AML-193 (cell line): ENCODE results near the gene DDX10.

Experiments used
- DNase-seq, 2 experiments: peaks; one replicate each; lab custom pipeline; 2025; lab: John Stamatoyannopoulos, UW

Gene DDX10

GRCh38 chr11:108871867-108872266 lies 207.0 kb downstream of the DDX10 start:
- DNase-seq, result no peak

- DNase-seq, result no peak
These were observed 208.0 kb downstream of the DDX10 start for GRCh38 chr11:108872781-108873291.

- no peak for DNase-seq
These were observed 208.4 kb downstream of the DDX10 start for GRCh38 chr11:108873310-108873709.

GRCh38 chr11:108873941-108874340 lies 209.1 kb downstream of the DDX10 start:
- no peak for DNase-seq

- no peak for DNase-seq
These were observed 210.3 kb downstream of the DDX10 start for GRCh38 chr11:108875134-108875533.

GRCh38 chr11:108877178-108877577 lies 212.3 kb downstream of the DDX10 start:
- no peak for DNase-seq

- no peak for DNase-seq
These were observed 215.6 kb downstream of the DDX10 start for GRCh38 chr11:108880510-108880909.

GRCh38 chr11:108881131-108881530 lies 216.3 kb downstream of the DDX10 start:
- no peak for DNase-seq

- no peak for DNase-seq
These were observed 217.5 kb downstream of the DDX10 start for GRCh38 chr11:108882211-108882831.

GRCh38 chr11:108886005-108886659 lies 221.3 kb downstream of the DDX10 start:
- no peak for DNase-seq

GRCh38 chr11:108886660-108887009 lies 221.8 kb downstream of the DDX10 start:
- no peak for DNase-seq

GRCh38 chr11:108887436-108888238 lies 222.8 kb downstream of the DDX10 start:
- no peak for DNase-seq

- no peak for DNase-seq
These were observed 225.7 kb downstream of the DDX10 start for GRCh38 chr11:108890482-108891105.

- DNase-seq, result no peak
These were observed 226.3 kb downstream of the DDX10 start for GRCh38 chr11:108891143-108891542.

GRCh38 chr11:108891909-108892511 lies 227.1 kb downstream of the DDX10 start:
- no peak for DNase-seq

- peak; percentile 24 to 47 for DNase-seq
These were observed 231.0 kb downstream of the DDX10 start for GRCh38 chr11:108895579-108896480.

- DNase-seq, result no peak
These were observed 232.2 kb downstream of the DDX10 start for GRCh38 chr11:108897071-108897481.

- DNase-seq, result no peak
These were observed 233.0 kb downstream of the DDX10 start for GRCh38 chr11:108897916-108898315.

- no peak for DNase-seq
These were observed 236.5 kb downstream of the DDX10 start for GRCh38 chr11:108901359-108901758.

GRCh38 chr11:108902027-108902469 lies 237.2 kb downstream of the DDX10 start:
- no peak for DNase-seq

GRCh38 chr11:108904480-108904879 lies 239.6 kb downstream of the DDX10 start:
- no peak for DNase-seq
